Keratinocyte (primary cell): Measurements from ENCODE around the gene C21orf91. TPM values are rescaled to one million over a fixed set of nuclear protein-coding genes. Genes with fewer than 3 reads are reported as not detected.

Experiments used
- DNase-seq: peaks from one replicate; pipeline ENCODE4 v3.0.0-alpha.2; 2011; ENCODE audit warnings: low read depth, missing footprints, low spot score
- FAIRE-seq: peaks from 2 replicates; lab custom pipeline; 2011; peaks lifted over from hg19 to GRCh38; lab: Jason Lieb, UNC
- H2AFZ ChIP-seq: 2 replicates; pipeline ENCODE4 v1.6.0; 2012; ENCODE audit warnings: low read length, control low read depth, inconsistent platforms; ENCODE audit not compliant: control insufficient read depth
- H3K27ac ChIP-seq: 2 replicates; pipeline ENCODE4 v1.5.1; 2011; ENCODE audit warnings: low read length; ENCODE audit not compliant: control insufficient read depth, insufficient read depth
- H3K27me3 ChIP-seq: 3 replicates; pipeline ENCODE4 v1.6.0; 2011; ENCODE audit warnings: low read length; ENCODE audit not compliant: control insufficient read depth, insufficient read depth; ENCODE audit errors: extremely low read depth
- H3K36me3 ChIP-seq, 2 experiments: 2 replicates in 1 of 2; 3 replicates in 1 of 2; pipeline ENCODE4 v1.5.1; 2011; ENCODE audit warnings: low read length in 2 of 2, mild to moderate bottlenecking in 1 of 2; ENCODE audit not compliant: control insufficient read depth in 2 of 2, insufficient read depth in 2 of 2; ENCODE audit errors: extremely low read depth in 1 of 2
- H3K4me1 ChIP-seq: 3 replicates; pipeline ENCODE4 v1.5.1; 2011; ENCODE audit warnings: low read length; ENCODE audit not compliant: control insufficient read depth, insufficient read depth; ENCODE audit errors: extremely low read depth
- H3K4me2 ChIP-seq: 3 replicates; pipeline ENCODE4 v1.6.0; 2011; ENCODE audit warnings: low read depth, low read length; ENCODE audit not compliant: control insufficient read depth, insufficient read depth; ENCODE audit errors: extremely low read depth
- H3K4me3 ChIP-seq, 3 experiments: fragments of 200-600 bp in 1 of 3; sonication (generic) in 1 of 3; 2 replicates in 2 of 3; 3 replicates in 1 of 3; pipeline ENCODE4 v1.5.1; 2011 to 2016; ENCODE audit warnings: low read length in 3 of 3, mild to moderate bottlenecking in 3 of 3, control low read depth in 2 of 3, inconsistent platforms in 1 of 3, low read depth in 1 of 3, mixed read lengths in 1 of 3, mixed run types in 1 of 3, moderate library complexity in 1 of 3; ENCODE audit not compliant: control insufficient read depth in 2 of 3, insufficient read depth in 2 of 3; ENCODE audit errors: extremely low read depth in 1 of 3
- H3K79me2 ChIP-seq: 2 replicates; pipeline ENCODE4 v1.6.0; 2012; ENCODE audit warnings: low read length; ENCODE audit not compliant: control insufficient read depth, insufficient read depth
- H3K9ac ChIP-seq: 3 replicates; pipeline ENCODE4 v1.6.0; 2011; ENCODE audit warnings: low read length; ENCODE audit not compliant: control insufficient read depth, insufficient read depth; ENCODE audit errors: extremely low read depth
- H3K9me1 ChIP-seq: 3 replicates; pipeline ENCODE4 v1.6.0; 2011; ENCODE audit warnings: low read length; ENCODE audit not compliant: control insufficient read depth, insufficient read depth; ENCODE audit errors: extremely low read depth
- H3K9me3 ChIP-seq: 2 replicates; pipeline ENCODE4 v1.5.1; 2012; ENCODE audit warnings: low read depth, low read length; ENCODE audit not compliant: control insufficient read depth
- H4K20me1 ChIP-seq: 3 replicates; pipeline ENCODE4 v1.6.0; 2011; ENCODE audit warnings: low read length; ENCODE audit not compliant: control insufficient read depth, insufficient read depth; ENCODE audit errors: extremely low read depth
- CTCF ChIP-seq, 3 experiments: IDR thresholded peaks in 1 of 3; conservative IDR thresholded peaks in 1 of 3; optimal IDR thresholded peaks in 1 of 3; 2 replicates in 2 of 3; 3 replicates in 1 of 3; pipeline versions ENCODE3 to v1.5.1; 2011; ENCODE audit warnings: low read length in 3 of 3, mild to moderate bottlenecking in 3 of 3, moderate library complexity in 2 of 3, control low read depth in 1 of 3, inconsistent platforms in 1 of 3; ENCODE audit not compliant: insufficient read depth in 2 of 3; ENCODE audit errors: extremely low read depth in 1 of 3
- EZH2 ChIP-seq: IDR thresholded peaks from one replicate; pipeline ENCODE4 v1.6.1; 2012; ENCODE audit warnings: inconsistent platforms, mild to moderate bottlenecking, low read length, moderate library complexity
- dilution Hi-C: fragments of 300-500 bp; cut with MboI; formaldehyde crosslinking; loops from one replicate; pipeline ENCODE4 v1.7.0; 2020; ENCODE audit warnings: low sequenced_read_pairs; ENCODE audit not compliant: extremely low pct_ligation_motif_present
- polyA plus RNA-seq, 5 experiments: library from polyadenylated mRNA; depleted of rRNA in 3 of 5; stranded (reverse) in 3 of 5; stranded (forward) in 1 of 5; unstranded in 1 of 5; fragments of >200 nt; gene quantifications; 1 replicate in 1 of 5; 2 replicates in 3 of 5; 3 replicates in 1 of 5; pipeline versions ENCODE4 v1.2.1 to v1.2.3, GENCODE V29; 2011 to 2012; ENCODE audit warnings: missing spikeins in 2 of 5, low read depth in 1 of 5, low replicate concordance in 1 of 5

The C21orf91 gene
- polyA plus RNA-seq, 1 donor (not counting 4 experiments of a cell fraction or from before 2014, with no cell fraction given), result 28.2 TPM

DNA sequence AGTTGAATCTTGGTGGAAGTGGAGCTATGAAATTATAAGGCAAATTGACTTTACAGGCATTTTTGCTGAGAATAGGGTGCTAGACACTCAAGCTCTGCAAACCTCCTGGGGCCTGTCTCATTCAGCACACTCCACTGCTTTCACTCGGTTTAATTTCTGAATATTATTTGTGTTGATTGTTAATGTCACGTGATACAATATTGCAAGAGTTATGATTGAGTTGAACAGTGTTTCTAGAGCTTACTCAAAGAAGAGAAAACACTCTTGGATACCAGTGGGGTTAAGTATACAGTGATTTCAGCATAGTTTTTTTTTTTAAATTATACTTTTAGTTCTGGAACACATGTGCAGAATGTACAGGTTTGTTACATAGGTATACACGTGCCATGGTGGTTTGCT, 49.7 kb downstream of the C21orf91 start:
- no peak overlapping the region for H3K4me3 ChIP-seq
- H3K36me3 ChIP-seq, result no peaks in the 10 kb centered on the region
- no peak overlapping the region for H3K4me2 ChIP-seq
- H3K9me3 ChIP-seq, result no peaks in the 10 kb centered on the region
- H3K9me1 ChIP-seq, result no peaks in the 10 kb centered on the region
- FAIRE-seq (no peak), DNase-seq (no peak)
- H2AFZ ChIP-seq, result no peak overlapping the region
- H3K4me1 ChIP-seq, result no peaks in the 10 kb centered on the region
- no peaks in the 10 kb centered on the region for H3K79me2 ChIP-seq
- dilution Hi-C loops, result no loop called here
- no peaks in the 10 kb centered on the region for H4K20me1 ChIP-seq
- H3K27ac ChIP-seq, result no peak overlapping the region
- H3K9ac ChIP-seq, result no peak overlapping the region
- H3K27me3 ChIP-seq, result no peaks in the 10 kb centered on the region
- TF ChIP-seq EZH2 (no peak), CTCF (optimal IDR thresholded peaks at IDR 0.05 in 1 of 3, IDR thresholded peaks at IDR 0.05 in 1 of 3, conservative IDR thresholded peaks at IDR 0.05 in 1 of 3; ENCODE audit: extremely low read depth in 1 of 3, insufficient read depth in 2 of 3, low read length in 3 of 3) (no peak)

DNA sequence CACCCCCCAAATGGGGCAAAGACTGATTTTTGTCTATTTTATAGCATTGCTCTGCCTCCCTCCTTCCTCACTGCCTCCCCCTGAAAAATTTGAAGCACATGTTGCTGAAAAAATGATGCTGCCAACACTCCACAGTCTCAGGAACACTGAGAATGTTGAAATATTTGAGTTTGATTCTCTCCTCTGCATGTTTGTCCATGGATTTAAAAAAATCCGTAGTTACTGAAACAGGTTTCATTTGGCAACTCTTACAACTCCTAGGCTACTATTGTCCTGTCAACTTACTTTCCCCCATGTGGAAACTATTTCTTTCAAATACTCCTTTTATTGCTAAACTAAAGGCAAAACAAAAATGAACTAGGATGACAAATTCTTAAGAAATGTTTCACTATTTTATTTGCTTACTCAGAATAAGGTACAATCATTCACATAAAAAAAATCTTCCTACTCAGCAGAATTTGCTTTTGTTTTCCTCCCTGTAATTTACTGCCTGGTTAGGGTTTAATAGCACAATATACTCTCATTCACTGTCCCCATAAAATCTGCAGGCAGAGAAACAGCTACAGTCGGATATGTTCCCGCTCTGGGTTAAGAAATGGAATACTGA, 50.2 kb downstream of the C21orf91 start:
- TF ChIP-seq CTCF (optimal IDR thresholded peaks at IDR 0.05 in 1 of 3, IDR thresholded peaks at IDR 0.05 in 1 of 3, conservative IDR thresholded peaks at IDR 0.05 in 1 of 3; ENCODE audit: extremely low read depth in 1 of 3, insufficient read depth in 2 of 3, low read length in 3 of 3), result no peak
- no peak for TF ChIP-seq EZH2
- Histone ChIP-seq H2AFZ (no peak overlapping the region), H3K79me2 (no peaks in the 10 kb centered on the region), H3K9me1 (no peaks in the 10 kb centered on the region), H4K20me1 (no peaks in the 10 kb centered on the region), H3K4me1 (peaks cover under 1% of the 10 kb centered on the region), H3K4me2 (no peak overlapping the region), H3K27ac (no peak overlapping the region), H3K9me3 (no peaks in the 10 kb centered on the region), H3K36me3 (no peaks in the 10 kb centered on the region), H3K9ac (no peak overlapping the region), H3K27me3 (no peaks in the 10 kb centered on the region), H3K4me3 (no peak overlapping the region)
- DNase-seq, result no peak
- dilution Hi-C loops, result no loop called here
- no peak for FAIRE-seq
